ENCODE measurements around the gene NUDT8. TPM values are rescaled to one million over a fixed set of nuclear protein-coding genes. Genes with fewer than 3 reads are reported as not detected.

Gene NUDT8, protein sequence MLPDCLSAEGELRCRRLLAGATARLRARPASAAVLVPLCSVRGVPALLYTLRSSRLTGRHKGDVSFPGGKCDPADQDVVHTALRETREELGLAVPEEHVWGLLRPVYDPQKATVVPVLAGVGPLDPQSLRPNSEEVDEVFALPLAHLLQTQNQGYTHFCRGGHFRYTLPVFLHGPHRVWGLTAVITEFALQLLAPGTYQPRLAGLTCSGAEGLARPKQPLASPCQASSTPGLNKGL
- total RNA-seq, result 14.2 and 22.3 TPM in 2 replicates

DNA sequence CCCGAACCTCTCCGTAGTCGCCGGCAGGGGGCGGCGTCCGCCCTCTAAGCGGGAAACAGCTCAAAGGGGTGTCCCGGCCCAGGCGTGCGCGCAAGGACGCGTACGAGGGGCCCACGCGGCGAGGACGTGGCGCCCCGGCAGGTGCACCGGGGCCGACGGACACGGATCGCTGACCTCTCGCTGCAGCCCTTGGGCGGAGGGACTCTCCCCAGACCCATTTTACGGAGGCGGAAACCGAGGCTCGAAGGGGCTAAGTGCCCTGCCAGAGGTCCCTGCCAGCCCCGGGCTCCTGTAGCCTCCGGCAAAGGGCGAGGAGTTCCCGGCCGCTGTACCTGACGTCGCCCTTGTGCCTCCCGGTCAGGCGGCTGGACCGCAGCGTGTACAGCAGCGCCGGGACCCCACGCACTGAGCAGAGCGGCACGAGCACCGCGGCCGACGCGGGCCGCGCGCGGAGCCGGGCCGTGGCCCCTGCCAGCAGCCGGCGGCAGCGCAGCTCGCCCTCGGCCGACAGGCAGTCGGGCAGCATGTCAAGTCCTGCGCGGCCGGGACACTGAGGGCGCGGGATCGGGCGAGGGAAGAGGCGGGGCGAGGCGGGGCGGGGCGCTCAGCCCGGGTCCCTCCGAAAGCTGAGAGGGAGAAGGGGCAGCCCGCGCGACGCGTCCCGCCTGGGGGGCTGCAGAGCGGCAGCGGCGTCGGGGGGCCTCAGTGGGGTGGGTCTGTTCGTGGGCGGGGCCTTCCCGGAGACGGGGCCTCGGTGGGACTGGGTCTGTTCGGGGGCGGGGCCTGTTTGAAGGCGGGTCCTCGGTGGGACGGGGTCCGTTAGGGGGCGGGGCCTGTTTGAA lies at the start of gene NUDT8:
NUDT8 (minus strand) TSS at position 552 of the 842 bp plus-strand sequence; CDS start at position 526, 26 bp downstream.
- DNase-seq (ENCODE audit: low read depth) (peak; percentile 58), FAIRE-seq (no peak)
- TF ChIP-seq, protein P1, sequence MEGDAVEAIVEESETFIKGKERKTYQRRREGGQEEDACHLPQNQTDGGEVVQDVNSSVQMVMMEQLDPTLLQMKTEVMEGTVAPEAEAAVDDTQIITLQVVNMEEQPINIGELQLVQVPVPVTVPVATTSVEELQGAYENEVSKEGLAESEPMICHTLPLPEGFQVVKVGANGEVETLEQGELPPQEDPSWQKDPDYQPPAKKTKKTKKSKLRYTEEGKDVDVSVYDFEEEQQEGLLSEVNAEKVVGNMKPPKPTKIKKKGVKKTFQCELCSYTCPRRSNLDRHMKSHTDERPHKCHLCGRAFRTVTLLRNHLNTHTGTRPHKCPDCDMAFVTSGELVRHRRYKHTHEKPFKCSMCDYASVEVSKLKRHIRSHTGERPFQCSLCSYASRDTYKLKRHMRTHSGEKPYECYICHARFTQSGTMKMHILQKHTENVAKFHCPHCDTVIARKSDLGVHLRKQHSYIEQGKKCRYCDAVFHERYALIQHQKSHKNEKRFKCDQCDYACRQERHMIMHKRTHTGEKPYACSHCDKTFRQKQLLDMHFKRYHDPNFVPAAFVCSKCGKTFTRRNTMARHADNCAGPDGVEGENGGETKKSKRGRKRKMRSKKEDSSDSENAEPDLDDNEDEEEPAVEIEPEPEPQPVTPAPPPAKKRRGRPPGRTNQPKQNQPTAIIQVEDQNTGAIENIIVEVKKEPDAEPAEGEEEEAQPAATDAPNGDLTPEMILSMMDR (IDR thresholded peaks at IDR 0.05; ENCODE audit: insufficient read depth, low read length, severe bottlenecking), result peak; percentile 89
- Histone ChIP-seq H3K4me3 (ENCODE audit: low read depth, low read length) (peak within 1 kb of the TSS; percentile 59), H3K36me3 (ENCODE audit: control insufficient read depth, insufficient read depth, low read length) (no peaks in the 10 kb centered on the region), H3K27me3 (ENCODE audit: control insufficient read depth, insufficient read depth, low read length) (no peaks in the 10 kb centered on the region)

DNA sequence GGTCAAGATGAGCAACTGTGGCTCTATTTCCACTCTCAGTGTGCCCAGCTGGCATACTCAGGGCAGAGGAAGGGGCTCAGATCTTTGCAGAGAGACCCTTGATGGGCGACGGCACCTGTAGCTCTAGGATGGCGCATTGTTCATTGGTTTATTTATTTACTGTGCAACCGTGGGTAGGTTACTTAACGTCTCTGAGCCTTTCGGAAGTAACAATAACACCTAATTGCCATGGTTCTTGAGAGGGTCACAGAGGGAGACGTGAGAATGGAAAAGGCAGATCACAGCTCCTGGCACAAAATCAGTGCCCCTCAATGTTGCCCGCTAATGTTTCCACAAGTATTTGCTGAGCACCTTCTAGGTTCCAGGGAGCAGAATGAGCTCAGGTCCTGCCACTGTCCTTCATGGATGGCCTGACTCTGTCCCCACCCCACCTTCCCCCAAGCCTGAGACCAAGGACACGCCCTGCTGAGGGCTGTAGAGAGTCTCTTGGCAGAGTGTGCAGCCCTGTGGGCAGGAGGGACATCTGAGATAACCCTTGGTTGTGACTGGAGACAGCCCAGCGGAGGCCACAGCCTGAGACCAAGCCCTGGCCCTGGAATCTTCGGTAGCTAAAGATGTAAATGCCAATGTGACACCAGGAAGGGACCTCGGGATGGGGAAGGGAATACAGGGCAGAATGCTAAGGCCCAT lies 45.5 kb upstream of the NUDT8 start:
- Histone ChIP-seq H3K36me3 (ENCODE audit: control insufficient read depth, insufficient read depth, low read length) (no peaks in the 10 kb centered on the region), H3K4me3 (ENCODE audit: low read depth, low read length) (no peak overlapping the region), H3K27me3 (ENCODE audit: control insufficient read depth, insufficient read depth, low read length) (no peaks in the 10 kb centered on the region)
- TF ChIP-seq, protein P1 (IDR thresholded peaks at IDR 0.05; ENCODE audit: insufficient read depth, low read length, severe bottlenecking), result no peak
- no peak for DNase-seq (ENCODE audit: low read depth)
- peak; percentile 86 for FAIRE-seq

DNA sequence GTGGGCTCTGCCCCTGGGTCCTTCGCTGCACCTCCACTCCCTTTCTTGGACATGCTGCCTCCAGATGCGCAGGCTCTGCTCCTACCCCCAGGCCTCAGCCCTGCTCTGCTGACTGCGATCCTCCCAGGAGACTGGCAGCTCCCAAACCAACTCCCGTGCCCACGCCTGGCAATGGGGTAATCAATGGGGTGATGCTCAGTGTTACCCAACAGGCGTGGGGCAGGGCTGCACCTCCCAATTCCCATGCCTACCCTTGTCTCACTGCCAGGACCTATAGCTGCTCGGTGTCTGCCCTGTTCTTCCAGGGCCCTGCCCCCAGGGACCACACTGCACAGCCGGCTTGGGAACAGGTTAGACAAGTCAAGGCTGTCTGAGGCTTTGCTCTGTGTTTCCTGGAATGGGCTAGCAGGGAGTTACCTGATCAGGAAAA lies 44.7 kb upstream of the NUDT8 start, which contains the start of gene ALDH3B2:
ALDH3B2 (minus strand) TSS at position 182 of the 430 bp plus-strand sequence. CDS start 7,688 bp downstream, outside the sequence.
- TF ChIP-seq, protein P1 (IDR thresholded peaks at IDR 0.05; ENCODE audit: insufficient read depth, low read length, severe bottlenecking), result no peak
- Histone ChIP-seq H3K27me3 (ENCODE audit: control insufficient read depth, insufficient read depth, low read length) (no peaks in the 10 kb centered on the region), H3K36me3 (ENCODE audit: control insufficient read depth, insufficient read depth, low read length) (no peaks in the 10 kb centered on the region), H3K4me3 (ENCODE audit: low read depth, low read length) (peak within 1 kb of the TSS; percentile 27)
- peak; percentile 89 for FAIRE-seq
- peak; percentile 88 for DNase-seq (ENCODE audit: low read depth)

DNA sequence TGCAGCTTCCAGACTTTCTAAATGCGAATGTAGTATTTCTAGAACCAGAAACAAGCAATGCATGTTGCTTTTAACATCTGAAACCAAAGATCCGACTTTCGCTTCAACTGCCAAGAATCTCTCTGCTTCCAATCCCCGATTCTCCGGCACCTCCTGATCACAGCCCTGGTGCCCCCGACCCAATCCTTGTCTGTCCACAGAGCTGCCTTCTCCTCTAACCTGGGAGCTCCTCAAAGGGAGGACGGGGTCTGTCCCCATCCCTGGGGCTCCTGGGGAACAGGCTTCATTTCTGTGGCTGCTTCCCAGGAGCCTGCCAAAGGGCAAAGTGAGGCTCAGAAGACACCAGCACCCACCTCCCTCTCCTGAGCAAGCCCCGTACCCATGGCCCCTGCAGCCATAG lies 44.2 kb upstream of the NUDT8 start:
- TF ChIP-seq, protein P1 (IDR thresholded peaks at IDR 0.05; ENCODE audit: insufficient read depth, low read length, severe bottlenecking), result no peak
- H3K27me3 ChIP-seq (ENCODE audit: control insufficient read depth, insufficient read depth, low read length), result no peaks in the 10 kb centered on the region
- no peak for DNase-seq (ENCODE audit: low read depth)
- no peaks in the 10 kb centered on the region for H3K36me3 ChIP-seq (ENCODE audit: control insufficient read depth, insufficient read depth, low read length)
- H3K4me3 ChIP-seq (ENCODE audit: low read depth, low read length), result peak overlapping the region; percentile 27
- FAIRE-seq, result no peak

DNA sequence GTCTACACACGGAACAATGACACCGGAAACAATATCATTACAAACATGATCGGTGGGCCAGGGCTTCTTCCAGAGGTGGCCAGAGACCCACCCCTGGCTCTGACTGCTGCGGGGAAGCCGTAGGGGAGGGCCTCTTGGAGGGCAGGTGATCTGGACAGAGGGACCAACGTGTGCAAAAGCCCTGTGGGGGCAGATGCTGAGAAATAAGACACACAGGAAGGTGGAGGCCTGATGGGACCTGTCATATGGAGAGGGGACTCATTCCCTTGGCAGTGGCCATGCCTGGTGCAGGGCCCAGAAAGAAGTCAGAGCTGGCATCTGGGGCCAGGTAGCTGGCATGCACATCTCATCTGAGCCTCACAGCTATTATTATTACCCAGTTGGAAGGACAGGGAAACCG lies 43.6 kb upstream of the NUDT8 start:
- Histone ChIP-seq H3K27me3 (ENCODE audit: control insufficient read depth, insufficient read depth, low read length) (no peaks in the 10 kb centered on the region), H3K4me3 (ENCODE audit: low read depth, low read length) (no peak overlapping the region), H3K36me3 (ENCODE audit: control insufficient read depth, insufficient read depth, low read length) (no peaks in the 10 kb centered on the region)
- no peak for DNase-seq (ENCODE audit: low read depth)
- no peak for FAIRE-seq
- TF ChIP-seq, protein P1 (IDR thresholded peaks at IDR 0.05; ENCODE audit: insufficient read depth, low read length, severe bottlenecking), result no peak
